Lower lobe of right lung (tissue), 2 donors: Measurements from ENCODE around the gene DIPK1B. TPM values are rescaled to one million over a fixed set of nuclear protein-coding genes. Genes with fewer than 3 reads are reported as not detected.
A peak's percentile ranks its signal among the peaks of the same experiment; 100 is the strongest.

Experiments used
- ATAC-seq, 2 donors: fragments of 200-7000 bp; cut with Tn5 transposase; one replicate each; pipeline ENCODE4 v1.9.1; 2020 to 2022; ENCODE audit warnings: mild to moderate bottlenecking in 2 of 2, moderate library complexity in 2 of 2
- DNase-seq: peaks from one replicate; pipeline ENCODE4 v3.0.0-alpha.2; 2020
- H3K27ac ChIP-seq: fragments of 200-600 bp; one replicate; pipeline ENCODE4 v1.8.0; 2022
- H3K27me3 ChIP-seq: fragments of 200-600 bp; one replicate; pipeline ENCODE4 v1.8.0; 2022; ENCODE audit warnings: low read depth
- H3K36me3 ChIP-seq: fragments of 200-600 bp; one replicate; pipeline ENCODE4 v1.8.0; 2022; ENCODE audit warnings: mild to moderate bottlenecking
- H3K4me1 ChIP-seq: fragments of 200-600 bp; one replicate; pipeline ENCODE4 v1.8.0; 2022
- H3K4me3 ChIP-seq: fragments of 200-600 bp; one replicate; pipeline ENCODE4 v1.8.0; 2022; ENCODE audit warnings: mild to moderate bottlenecking
- H3K9me3 ChIP-seq: fragments of 200-600 bp; one replicate; pipeline ENCODE4 v1.8.0; 2022
- intact Hi-C: fragments of 100-400 bp; cut with DNase I; formaldehyde crosslinking; loops from one replicate; pipeline ENCODE4 v1.11.0; 2022
- total RNA-seq: library from RNA; stranded (reverse); fragmentation: NEBNext Ultra II Directional; extraction: Animal tissue kit (Norgen Biotek cat#: 25700); gene quantifications from one replicate; pipeline ENCODE4 v1.2.1, GENCODE V29; 2021
- TF ChIP-seq, protein P1 (sequence below): fragments of 200-600 bp; IDR thresholded peaks from one replicate; pipeline ENCODE4 v1.8.0; 2022; ENCODE audit warnings: antibody characterized with exemption, mild to moderate bottlenecking
- donor health status: DM: no; HTN: yes; CAD: no; lungs with severe emphysema.

The DIPK1B gene
- total RNA-seq, 1 donor from 2014 or later = 15.1 TPM

DNA sequence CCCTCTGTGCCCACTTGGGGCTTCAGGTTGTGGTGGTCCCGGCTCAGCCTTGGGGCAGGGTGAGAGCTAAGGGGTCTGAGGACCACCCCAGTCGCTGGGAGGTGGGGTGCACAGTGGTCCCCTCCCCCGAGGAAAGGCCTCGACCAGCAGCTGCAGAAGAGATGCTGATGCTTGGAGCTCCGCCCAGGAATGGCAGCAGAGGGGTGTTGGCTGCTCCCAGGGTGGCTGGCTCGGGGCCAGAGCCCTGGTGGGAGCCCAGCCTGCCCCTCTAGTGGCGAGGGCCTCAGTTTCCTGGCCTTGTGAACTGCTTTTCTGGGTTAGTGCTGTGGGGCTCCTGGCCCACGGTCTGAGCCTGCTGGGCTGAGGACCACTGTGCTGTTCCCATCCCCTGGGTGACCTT lies 1.2 kb downstream of the DIPK1B start:
- peaks cover 35% of the 10 kb centered on the region for H3K4me1 ChIP-seq
- no peaks in the 10 kb centered on the region for H3K9me3 ChIP-seq
- peak overlapping the region; percentile 71 for H3K27ac ChIP-seq
- ATAC-seq = no peak
- intact Hi-C loops = no loop called here
- peaks cover 28% of the 10 kb centered on the region for H3K27me3 ChIP-seq
- peak overlapping the region; percentile 56 for H3K4me3 ChIP-seq
- no peak for DNase-seq
- TF ChIP-seq, protein P1, sequence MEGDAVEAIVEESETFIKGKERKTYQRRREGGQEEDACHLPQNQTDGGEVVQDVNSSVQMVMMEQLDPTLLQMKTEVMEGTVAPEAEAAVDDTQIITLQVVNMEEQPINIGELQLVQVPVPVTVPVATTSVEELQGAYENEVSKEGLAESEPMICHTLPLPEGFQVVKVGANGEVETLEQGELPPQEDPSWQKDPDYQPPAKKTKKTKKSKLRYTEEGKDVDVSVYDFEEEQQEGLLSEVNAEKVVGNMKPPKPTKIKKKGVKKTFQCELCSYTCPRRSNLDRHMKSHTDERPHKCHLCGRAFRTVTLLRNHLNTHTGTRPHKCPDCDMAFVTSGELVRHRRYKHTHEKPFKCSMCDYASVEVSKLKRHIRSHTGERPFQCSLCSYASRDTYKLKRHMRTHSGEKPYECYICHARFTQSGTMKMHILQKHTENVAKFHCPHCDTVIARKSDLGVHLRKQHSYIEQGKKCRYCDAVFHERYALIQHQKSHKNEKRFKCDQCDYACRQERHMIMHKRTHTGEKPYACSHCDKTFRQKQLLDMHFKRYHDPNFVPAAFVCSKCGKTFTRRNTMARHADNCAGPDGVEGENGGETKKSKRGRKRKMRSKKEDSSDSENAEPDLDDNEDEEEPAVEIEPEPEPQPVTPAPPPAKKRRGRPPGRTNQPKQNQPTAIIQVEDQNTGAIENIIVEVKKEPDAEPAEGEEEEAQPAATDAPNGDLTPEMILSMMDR = no peak
- H3K36me3 ChIP-seq = no peaks in the 10 kb centered on the region

DNA sequence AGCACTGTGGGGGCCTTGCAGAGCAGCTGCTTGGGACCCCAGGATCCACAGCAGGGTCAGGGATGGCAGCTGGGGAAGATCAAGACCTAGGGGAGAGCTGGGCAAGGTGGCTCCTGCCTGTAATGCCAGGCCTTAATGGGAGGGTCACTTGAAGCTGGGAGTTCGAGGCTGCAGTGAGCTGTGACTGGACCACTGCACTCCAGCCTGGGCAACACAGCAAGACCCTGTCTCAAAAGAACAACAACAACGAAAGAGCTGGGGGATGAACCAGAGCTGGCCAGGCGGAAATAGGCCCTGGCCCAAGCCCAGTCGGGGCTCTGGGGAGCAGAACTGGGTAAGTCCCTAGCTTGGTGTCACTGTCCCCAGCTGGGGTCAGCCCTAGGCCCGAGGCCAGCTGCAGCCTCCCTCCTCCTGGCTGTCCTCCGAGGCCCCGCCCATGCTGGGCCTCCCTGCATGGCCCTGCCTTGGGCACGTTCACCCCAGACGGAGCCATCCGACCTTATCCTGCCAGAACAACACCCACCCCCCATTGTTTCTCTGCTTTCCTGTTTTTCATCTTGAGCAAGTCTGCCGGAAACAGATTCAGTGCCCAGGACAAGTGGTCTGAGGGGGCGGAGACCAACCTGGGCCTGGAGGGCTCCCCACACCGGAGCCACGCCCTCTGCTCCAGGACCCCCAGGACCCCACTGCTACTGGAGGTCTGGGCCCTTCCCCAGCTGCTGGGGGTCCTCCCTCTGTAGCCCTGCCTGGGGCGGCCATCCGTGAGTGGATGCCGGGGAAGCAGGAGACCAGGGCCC lies 1.9 kb downstream of the DIPK1B start:
- no peaks in the 10 kb centered on the region for H3K9me3 ChIP-seq
- TF ChIP-seq, protein P1 = no peak
- H3K4me3 ChIP-seq = peak overlapping the region; percentile 56
- H3K4me1 ChIP-seq = peaks cover 41% of the 10 kb centered on the region
- H3K27me3 ChIP-seq = peaks cover 28% of the 10 kb centered on the region
- H3K27ac ChIP-seq = peak overlapping the region; percentile 84
- ATAC-seq (peak; percentile 22 to 38), DNase-seq (no peak)
- intact Hi-C loops = no loop called here
- no peaks in the 10 kb centered on the region for H3K36me3 ChIP-seq

DNA sequence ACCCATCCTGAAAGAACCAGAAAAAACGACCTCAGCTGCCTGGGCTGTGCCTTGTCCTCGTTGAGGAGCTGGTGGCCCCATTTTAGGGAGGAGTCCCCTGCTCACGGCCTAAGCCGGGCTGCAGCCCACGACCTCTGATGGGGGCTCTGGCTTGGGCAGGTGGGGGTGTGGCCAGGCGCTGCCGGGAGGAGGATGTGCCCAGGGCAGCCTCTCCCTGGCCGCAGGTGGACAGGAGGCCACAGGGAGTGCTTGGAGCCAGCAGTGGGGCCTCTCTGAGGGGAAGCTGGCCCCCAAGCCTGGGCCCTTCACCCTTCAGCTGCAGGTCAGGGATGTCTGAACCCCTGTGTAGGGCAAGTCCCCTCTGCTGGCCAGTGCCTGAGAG lies 2.5 kb downstream of the DIPK1B start:
- H3K27me3 ChIP-seq = peaks cover 28% of the 10 kb centered on the region
- no peaks in the 10 kb centered on the region for H3K9me3 ChIP-seq
- H3K4me3 ChIP-seq = peak overlapping the region; percentile 2
- no peaks in the 10 kb centered on the region for H3K36me3 ChIP-seq
- intact Hi-C loops = no loop called here
- H3K27ac ChIP-seq = peak overlapping the region; percentile 84
- DNase-seq (no peak), ATAC-seq (peak in 1 of 2 donors; percentile 1)
- H3K4me1 ChIP-seq = peaks cover 45% of the 10 kb centered on the region
- TF ChIP-seq, protein P1 = no peak

DNA sequence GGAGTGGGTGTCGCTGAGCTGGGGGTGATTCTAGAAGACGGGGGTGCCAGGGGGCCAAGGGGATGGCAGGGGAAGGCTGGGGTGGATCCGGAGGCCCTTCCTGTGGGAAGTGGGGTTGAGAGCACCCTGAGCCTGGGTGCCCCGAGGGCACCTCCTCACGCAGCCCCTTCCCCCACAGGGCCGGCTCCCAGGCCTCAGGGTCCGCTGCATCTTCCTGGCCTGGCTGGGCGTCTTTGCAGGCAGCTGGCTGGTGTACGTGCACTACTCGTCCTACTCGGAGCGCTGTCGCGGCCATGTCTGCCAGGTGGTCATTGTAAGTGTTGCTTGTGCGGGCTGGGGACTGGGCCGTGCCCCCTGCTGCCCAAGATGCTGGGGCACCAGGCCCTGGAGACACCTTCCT lies 5.0 kb downstream of the DIPK1B start:
- intact Hi-C loops = no loop called here
- DNase-seq (no peak), ATAC-seq (no peak)
- peaks cover 63% of the 10 kb centered on the region for H3K4me1 ChIP-seq
- H3K36me3 ChIP-seq = peaks cover 18% of the 10 kb centered on the region
- no peaks in the 10 kb centered on the region for H3K9me3 ChIP-seq
- H3K27ac ChIP-seq = no peak overlapping the region
- H3K4me3 ChIP-seq = no peak overlapping the region
- TF ChIP-seq, protein P1 = no peak
- peaks cover 21% of the 10 kb centered on the region for H3K27me3 ChIP-seq

DNA sequence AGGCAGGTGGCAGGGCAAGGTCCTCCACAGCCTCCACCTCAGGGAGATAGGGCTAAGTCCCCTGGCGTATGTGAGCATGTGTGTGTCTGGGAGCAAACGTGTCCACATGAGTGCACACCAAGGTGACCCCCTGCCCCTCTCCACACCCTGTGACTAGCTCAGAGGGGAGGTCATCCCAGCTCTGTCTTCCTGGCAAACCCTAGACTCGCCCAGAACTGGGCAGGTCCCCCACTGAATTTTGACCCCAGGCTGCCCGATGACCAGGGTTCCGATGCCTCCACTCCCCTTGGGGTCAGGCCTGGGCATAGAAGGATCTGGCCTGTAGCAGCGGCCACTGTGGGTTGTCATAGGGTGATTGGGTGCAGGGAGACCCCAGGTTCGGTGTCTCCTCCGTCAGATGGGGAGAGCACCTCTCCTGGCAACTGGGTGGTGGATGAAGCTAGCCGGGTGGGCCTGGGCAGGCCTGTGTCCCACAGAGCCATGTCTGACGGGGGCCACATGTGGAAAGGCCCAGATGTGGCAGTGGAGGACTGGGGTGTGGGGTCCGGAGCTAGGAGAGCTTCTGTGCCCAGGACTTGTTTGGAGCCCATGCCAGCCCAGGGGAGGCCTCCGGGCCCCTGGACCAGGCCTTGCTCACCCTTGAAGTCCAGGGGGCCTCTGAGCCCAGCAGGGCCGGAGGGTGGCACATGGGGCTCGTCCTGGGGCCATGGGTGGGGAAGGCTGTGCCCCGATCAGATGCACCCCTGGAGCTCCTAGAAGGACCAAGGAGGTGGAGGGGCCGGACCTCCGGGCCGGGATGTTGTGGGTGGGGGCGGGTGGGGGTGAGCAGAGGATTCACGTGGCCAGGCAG lies 6.2 kb downstream of the DIPK1B start:
- Histone ChIP-seq H3K4me1 (peaks cover 66% of the 10 kb centered on the region), H3K27me3 (peaks cover 11% of the 10 kb centered on the region), H3K36me3 (peaks cover 30% of the 10 kb centered on the region), H3K27ac (peak overlapping the region; percentile 36), H3K4me3 (no peak overlapping the region), H3K9me3 (no peaks in the 10 kb centered on the region)
- TF ChIP-seq, protein P1 = no peak
- peak in 1 of 2 donors; percentile 1 for ATAC-seq
- no peak for DNase-seq
- intact Hi-C loops = no loop called here
